Fibroblast of pulmonary artery (primary cell): Measurements from ENCODE around the gene SYNE1.
A peak's percentile ranks its signal among the peaks of the same experiment; 100 is the strongest.

Experiments
- DNase-seq: peaks from one replicate; pipeline ENCODE4 v3.0.0-alpha.2; 2010; ENCODE audit warnings: low read depth
- H3K4me3 ChIP-seq: replicated peaks from 2 replicates; pipeline ENCODE4 v1.5.1; 2011; ENCODE audit warnings: low read depth, mild to moderate bottlenecking, control low read depth, low read length, moderate library complexity
- TF ChIP-seq, protein P1 (sequence below): IDR thresholded peaks from 2 replicates; pipeline ENCODE4 v1.5.1; 2011; ENCODE audit warnings: mild to moderate bottlenecking, control low read depth, low read length, inconsistent platforms; ENCODE audit errors: missing control alignments

Gene SYNE1

DNA sequence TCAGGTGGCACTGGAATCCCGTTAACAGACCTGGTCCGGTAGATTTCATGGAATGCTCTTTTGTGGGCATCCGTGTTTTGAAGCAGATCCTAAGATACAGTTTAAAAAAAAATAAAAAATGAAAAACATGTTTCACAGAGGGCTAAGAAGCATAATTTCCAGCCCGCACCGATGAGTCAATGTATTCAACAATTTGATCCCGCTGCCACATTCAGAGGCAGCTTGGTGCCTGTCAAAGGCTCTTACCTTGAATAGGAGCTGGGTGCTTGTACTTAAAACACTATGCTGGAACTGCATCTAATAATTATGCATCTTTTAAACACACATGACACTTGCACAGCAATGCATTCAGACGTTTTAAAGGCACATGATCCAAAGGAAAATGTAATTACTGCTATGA, 164.8 kb downstream of the SYNE1 start:
- no peak overlapping the region for H3K4me3 ChIP-seq
- DNase-seq = no peak
- TF ChIP-seq, protein P1, sequence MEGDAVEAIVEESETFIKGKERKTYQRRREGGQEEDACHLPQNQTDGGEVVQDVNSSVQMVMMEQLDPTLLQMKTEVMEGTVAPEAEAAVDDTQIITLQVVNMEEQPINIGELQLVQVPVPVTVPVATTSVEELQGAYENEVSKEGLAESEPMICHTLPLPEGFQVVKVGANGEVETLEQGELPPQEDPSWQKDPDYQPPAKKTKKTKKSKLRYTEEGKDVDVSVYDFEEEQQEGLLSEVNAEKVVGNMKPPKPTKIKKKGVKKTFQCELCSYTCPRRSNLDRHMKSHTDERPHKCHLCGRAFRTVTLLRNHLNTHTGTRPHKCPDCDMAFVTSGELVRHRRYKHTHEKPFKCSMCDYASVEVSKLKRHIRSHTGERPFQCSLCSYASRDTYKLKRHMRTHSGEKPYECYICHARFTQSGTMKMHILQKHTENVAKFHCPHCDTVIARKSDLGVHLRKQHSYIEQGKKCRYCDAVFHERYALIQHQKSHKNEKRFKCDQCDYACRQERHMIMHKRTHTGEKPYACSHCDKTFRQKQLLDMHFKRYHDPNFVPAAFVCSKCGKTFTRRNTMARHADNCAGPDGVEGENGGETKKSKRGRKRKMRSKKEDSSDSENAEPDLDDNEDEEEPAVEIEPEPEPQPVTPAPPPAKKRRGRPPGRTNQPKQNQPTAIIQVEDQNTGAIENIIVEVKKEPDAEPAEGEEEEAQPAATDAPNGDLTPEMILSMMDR = no peak

DNA sequence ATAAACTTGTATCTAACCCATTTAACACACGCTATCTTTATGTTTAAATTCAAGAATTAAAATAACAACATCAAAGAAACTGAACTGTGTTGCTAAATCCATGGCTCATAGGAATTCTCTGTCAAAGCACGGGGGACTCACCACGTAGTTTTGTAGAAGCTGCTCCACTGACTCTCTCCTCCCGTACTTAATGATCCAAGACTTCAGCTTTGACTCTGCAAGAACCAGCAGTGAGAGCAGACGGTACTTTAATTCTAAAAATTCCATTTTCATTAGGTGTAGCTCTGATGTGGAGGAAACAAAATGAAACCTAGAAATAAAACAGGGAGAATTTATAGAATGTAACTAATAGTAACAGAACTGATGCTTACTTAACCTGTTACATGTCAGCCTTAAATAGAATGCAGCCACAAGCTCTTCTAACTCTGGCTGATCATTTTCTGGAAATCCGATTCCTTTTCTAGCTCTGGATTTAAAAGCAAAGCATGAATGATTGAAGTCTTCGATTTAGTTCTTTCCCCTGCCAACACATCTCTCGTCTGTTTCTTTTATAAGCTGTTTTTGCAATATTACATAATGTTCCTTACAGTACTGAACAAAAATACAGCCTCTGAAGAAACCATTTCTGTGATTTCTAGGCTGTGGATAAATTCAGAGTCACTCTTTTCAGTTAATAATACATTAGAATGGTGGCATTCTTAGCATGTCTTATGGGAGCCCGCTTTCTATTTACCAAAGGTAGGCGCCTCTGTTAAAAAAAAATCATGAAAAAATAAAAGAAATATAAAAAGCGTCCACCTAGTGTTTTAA, 165.5 kb downstream of the SYNE1 start:
- TF ChIP-seq, protein P1 = no peak
- no peak for DNase-seq
- H3K4me3 ChIP-seq = no peak overlapping the region

DNA sequence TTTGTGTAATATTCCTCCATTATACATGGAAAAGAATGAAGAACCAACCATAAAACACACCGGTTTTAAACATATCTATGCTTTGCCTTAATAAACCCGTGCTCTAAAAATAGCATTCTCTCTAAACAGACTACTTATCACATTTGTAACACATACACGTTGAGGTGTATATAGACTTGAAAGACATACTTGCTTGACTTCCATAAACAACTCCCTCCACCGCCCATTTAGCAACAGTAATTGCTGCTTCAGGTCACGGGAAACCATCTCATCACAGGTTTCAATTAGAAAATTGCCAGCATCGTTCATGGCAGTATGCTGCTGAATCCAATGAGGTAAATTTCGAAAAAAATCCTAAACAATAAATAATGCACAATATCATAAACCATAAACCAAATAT, 174.0 kb downstream of the SYNE1 start:
- TF ChIP-seq, protein P1 = no peak
- H3K4me3 ChIP-seq = no peak overlapping the region
- no peak for DNase-seq

DNA sequence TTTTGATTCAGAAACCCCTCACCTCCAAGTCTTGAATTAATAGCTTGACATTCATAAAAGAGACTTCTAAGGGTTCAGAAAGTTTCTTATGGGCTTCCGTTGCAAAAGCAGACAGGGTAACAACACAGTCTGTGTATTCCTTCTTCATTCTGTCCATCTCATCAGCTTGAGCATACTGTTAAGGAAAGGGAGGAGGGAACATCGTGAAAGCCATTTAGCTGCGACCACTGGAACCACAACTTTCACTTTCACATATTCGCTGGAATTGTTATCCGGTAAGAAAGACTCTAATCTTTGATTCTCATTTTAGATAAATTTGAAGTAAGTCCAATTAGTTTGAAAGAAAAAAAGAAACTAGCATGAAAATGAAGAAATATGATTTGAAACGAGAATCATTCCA, 174.4 kb downstream of the SYNE1 start:
- DNase-seq = no peak
- H3K4me3 ChIP-seq = no peak overlapping the region

DNA sequence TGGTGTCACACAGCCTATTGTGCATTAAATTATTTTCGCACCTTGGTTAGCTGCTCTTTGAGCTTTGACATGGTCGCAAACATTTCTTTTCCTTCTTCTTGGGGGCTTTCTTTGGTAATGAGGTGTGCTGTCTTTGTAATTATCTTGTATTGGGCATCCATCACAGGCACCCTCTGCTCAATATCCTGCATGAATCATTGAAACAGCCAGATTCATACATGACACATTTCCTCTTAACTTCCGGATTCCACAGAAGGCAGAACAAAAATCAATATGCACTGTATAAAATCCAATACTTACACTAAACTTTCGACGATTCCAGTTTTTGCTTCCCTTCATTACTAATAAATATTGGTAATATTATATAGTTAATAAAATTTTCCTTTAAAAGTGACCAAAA, 175.6 kb downstream of the SYNE1 start:
- H3K4me3 ChIP-seq = no peak overlapping the region
- DNase-seq = no peak
- TF ChIP-seq, protein P1 = no peak

More for the DNA sequence above, 174.4 kb downstream of the SYNE1 start:
- TF ChIP-seq, protein P1 = no peak

DNA sequence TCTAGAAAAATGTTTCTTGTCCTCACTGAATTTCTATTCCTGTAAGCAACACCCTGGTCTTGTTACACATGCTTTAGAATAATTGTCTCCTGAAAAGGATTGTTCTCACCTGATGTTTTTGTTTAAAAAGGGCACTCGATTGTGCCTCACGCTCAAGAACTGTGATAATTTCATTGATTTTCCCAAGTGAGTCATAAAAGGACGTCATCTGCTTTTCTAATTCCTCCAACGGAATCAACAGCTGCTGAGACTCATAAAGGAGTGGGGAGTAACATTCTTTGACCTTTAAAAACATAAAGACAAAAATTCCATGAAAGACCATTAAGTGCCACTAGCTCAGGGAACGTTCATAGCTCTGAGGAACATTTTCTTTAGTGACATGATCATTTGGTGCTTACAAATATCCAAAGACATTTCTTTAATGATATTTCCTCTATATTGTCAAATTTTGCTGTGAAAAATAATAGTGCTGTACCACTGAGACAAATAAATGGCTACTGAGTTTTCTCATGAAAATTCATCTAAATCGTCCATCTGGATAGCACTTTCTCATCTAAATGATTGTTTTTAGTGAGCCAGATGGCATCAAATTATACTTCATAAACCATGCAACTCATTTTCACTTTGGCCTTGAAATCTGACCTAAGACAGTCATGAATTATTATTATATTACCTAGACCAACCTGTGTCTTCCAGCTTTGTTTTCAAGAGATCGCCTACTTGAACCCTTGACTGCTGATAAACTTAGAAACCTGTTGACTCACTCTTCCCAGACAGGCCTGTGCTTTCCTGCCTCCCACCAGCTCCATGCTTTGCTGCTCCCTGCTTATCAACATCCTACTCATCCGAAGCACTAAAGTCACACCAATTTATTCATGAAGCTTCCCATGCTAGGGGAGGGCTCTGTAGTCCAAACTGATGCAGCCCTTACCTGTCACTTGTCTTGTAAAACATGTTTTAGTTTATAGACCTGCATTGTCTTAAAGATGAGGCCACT, 178.2 kb downstream of the SYNE1 start:
- TF ChIP-seq, protein P1 = no peak
- no peak overlapping the region for H3K4me3 ChIP-seq
- peak; percentile 71 for DNase-seq
